Mesenchymal stem cell (in vitro differentiated cells and primary cell): ENCODE measurements around the gene PAGE4. TPM values are rescaled to one million over a fixed set of nuclear protein-coding genes. Genes with fewer than 3 reads are reported as not detected.

Source experiments
- DNase-seq: peaks from one replicate; pipeline ENCODE4 v3.0.0-alpha.2; 2013
- H2AFZ ChIP-seq: one replicate; pipeline ENCODE4 v1.6.1; 2013; ENCODE audit warnings: low read depth, mild to moderate bottlenecking, control low read depth, inconsistent platforms, low read length, moderate library complexity
- H2AK5ac ChIP-seq: 2 replicates; pipeline ENCODE4 v1.6.1; 2013; ENCODE audit warnings: low read length, moderate library complexity, mild to moderate bottlenecking, inconsistent platforms; ENCODE audit not compliant: severe bottlenecking
- H2BK120ac ChIP-seq: one replicate; pipeline ENCODE4 v1.6.1; 2013; ENCODE audit warnings: low read depth, mild to moderate bottlenecking, inconsistent platforms, low read length, moderate library complexity
- H2BK12ac ChIP-seq, 2 experiments: one replicate each; pipeline ENCODE4 v1.6.1; 2013; ENCODE audit warnings: inconsistent platforms in 2 of 2, low read length in 2 of 2, mild to moderate bottlenecking in 2 of 2, moderate library complexity in 2 of 2, control low read depth in 1 of 2
- H2BK15ac ChIP-seq: one replicate; pipeline ENCODE4 v1.6.1; 2013; ENCODE audit warnings: mild to moderate bottlenecking, low read depth, inconsistent platforms; ENCODE audit not compliant: poor library complexity, severe bottlenecking
- H2BK5ac ChIP-seq: 2 replicates; pipeline ENCODE4 v1.6.1; 2013; ENCODE audit warnings: low read depth, mild to moderate bottlenecking, low read length, control low read depth, inconsistent platforms; ENCODE audit not compliant: poor library complexity, severe bottlenecking
- H3K14ac ChIP-seq, 2 experiments: one replicate each; pipeline ENCODE4 v1.6.1; 2013; ENCODE audit warnings: inconsistent platforms in 2 of 2, low read length in 2 of 2, control low read depth in 1 of 2, mild to moderate bottlenecking in 1 of 2, moderate library complexity in 1 of 2
- H3K18ac ChIP-seq, 2 experiments: one replicate each; pipeline ENCODE4 v1.6.1; 2013; ENCODE audit warnings: inconsistent platforms in 2 of 2, low read length in 2 of 2, control low read depth in 1 of 2, low read depth in 1 of 2, mild to moderate bottlenecking in 1 of 2
- H3K23ac ChIP-seq, 2 experiments: one replicate each; pipeline ENCODE4 v1.6.1; 2013; ENCODE audit warnings: inconsistent platforms in 2 of 2, low read length in 2 of 2, mild to moderate bottlenecking in 2 of 2, moderate library complexity in 2 of 2, control low read depth in 1 of 2
- H3K27ac ChIP-seq: 2 replicates; pipeline ENCODE4 v1.5.1; 2013; ENCODE audit warnings: mild to moderate bottlenecking, moderate library complexity, low read length, control low read depth, inconsistent platforms; ENCODE audit not compliant: poor library complexity, severe bottlenecking
- H3K27me3 ChIP-seq, 2 experiments: 2 replicates each; pipeline versions ENCODE4 v1.6.1 to v1.7.0; 2013; ENCODE audit warnings: low read length in 2 of 2, mild to moderate bottlenecking in 2 of 2, moderate library complexity in 2 of 2, control low read depth in 1 of 2, inconsistent platforms in 1 of 2; ENCODE audit not compliant: control insufficient read depth in 1 of 2, insufficient read depth in 1 of 2
- H3K36me3 ChIP-seq, 2 experiments: 2 replicates each; pipeline versions ENCODE4 v1.6.1 to v1.7.0; 2013; ENCODE audit warnings: low read length in 2 of 2, control low read depth in 1 of 2, inconsistent platforms in 1 of 2, low read depth in 1 of 2, mild to moderate bottlenecking in 1 of 2; ENCODE audit not compliant: insufficient read depth in 2 of 2, control insufficient read depth in 1 of 2
- H3K4ac ChIP-seq, 2 experiments: one replicate each; pipeline ENCODE4 v1.6.1; 2013; ENCODE audit warnings: inconsistent platforms in 2 of 2, low read length in 2 of 2, mild to moderate bottlenecking in 2 of 2, moderate library complexity in 2 of 2, control low read depth in 1 of 2, low read depth in 1 of 2
- H3K4me1 ChIP-seq: 2 replicates; pipeline ENCODE4 v1.6.1; 2013; ENCODE audit warnings: low read depth, low read length, control low read depth; ENCODE audit not compliant: control insufficient read depth, insufficient read depth
- H3K4me2 ChIP-seq: 2 replicates; pipeline ENCODE4 v1.6.1; 2013; ENCODE audit warnings: low read length, mild to moderate bottlenecking, inconsistent platforms; ENCODE audit not compliant: poor library complexity, severe bottlenecking
- H3K4me3 ChIP-seq, 2 experiments: 2 replicates each; pipeline versions ENCODE4 v1.5.1 to v1.7.0; 2013; ENCODE audit warnings: low read length in 2 of 2, mild to moderate bottlenecking in 2 of 2, control low read depth in 1 of 2, low read depth in 1 of 2; ENCODE audit not compliant: insufficient read depth in 1 of 2
- H3K79me1 ChIP-seq: replicated peaks from 2 replicates; pipeline ENCODE4 v1.6.1; 2013; ENCODE audit warnings: mild to moderate bottlenecking, control low read depth, low read length, inconsistent platforms; ENCODE audit not compliant: poor library complexity, severe bottlenecking
- H3K9ac ChIP-seq: 2 replicates; pipeline ENCODE4 v1.7.0; 2013; ENCODE audit warnings: mild to moderate bottlenecking, low read length, moderate library complexity
- H3K9me3 ChIP-seq: 2 replicates; pipeline ENCODE4 v1.7.0; 2013; ENCODE audit warnings: mild to moderate bottlenecking, low read length; ENCODE audit not compliant: control insufficient read depth
- H4K8ac ChIP-seq: one replicate; pipeline ENCODE4 v1.6.1; 2013; ENCODE audit warnings: inconsistent platforms, mild to moderate bottlenecking, low read length, moderate library complexity
- H4K91ac ChIP-seq: one replicate; pipeline ENCODE4 v1.6.1; 2013; ENCODE audit warnings: mild to moderate bottlenecking, low read length, inconsistent platforms
- WGBS: methylation state at CpG from one replicate; pipeline ENCODE4 v1.1.7; 2013; ENCODE audit warnings: mixed read lengths; 5-methylcytosine and 5-hydroxymethylcytosine counted together
- polyA plus RNA-seq, 2 experiments: library from polyadenylated mRNA; stranded (reverse); fragments of 200-250 nt; gene quantifications; one replicate each; pipeline ENCODE4 v1.2.3, GENCODE V29; 2013

PAGE4 gene
- polyA plus RNA-seq (2013, experiment 1 of 2) = not detected
- not detected for polyA plus RNA-seq (2013, experiment 2 of 2)

DNA sequence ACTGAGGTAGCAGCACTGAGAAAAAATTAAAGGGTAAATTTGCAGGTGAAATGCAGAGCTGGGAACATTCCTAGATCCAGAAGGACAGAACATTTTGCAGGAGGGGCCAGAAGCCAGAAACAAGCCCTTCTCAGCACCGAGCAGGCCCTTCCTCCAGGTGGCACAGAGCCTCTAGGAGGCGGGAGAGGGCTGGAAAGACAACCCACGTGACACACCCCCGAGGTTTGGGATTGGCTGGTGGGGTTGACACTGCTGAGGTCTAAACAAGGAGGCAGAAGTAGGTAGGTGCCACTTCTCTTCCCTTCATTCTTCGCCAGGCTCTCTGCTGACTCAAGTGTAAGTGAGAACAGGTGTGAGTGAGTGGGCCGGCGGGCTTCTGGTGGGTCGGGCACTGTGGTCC is at the start of gene PAGE4:
PAGE4 (plus strand) TSS at position 288 of the 400 bp plus-strand sequence. CDS start 1,126 bp downstream, outside the sequence.
- no peak within 1 kb of the TSS for H3K23ac ChIP-seq
- no peak within 1 kb of the TSS for H3K4me2 ChIP-seq
- no peaks in the 10 kb centered on the region for H3K4me1 ChIP-seq
- no peaks in the 10 kb centered on the region for H3K9me3 ChIP-seq
- H3K79me1 ChIP-seq = no peaks in the 10 kb centered on the region
- DNase-seq = no peak
- no peak within 1 kb of the TSS for H2BK120ac ChIP-seq
- no peak within 1 kb of the TSS for H3K14ac ChIP-seq
- H3K18ac ChIP-seq = no peak within 1 kb of the TSS
- peaks cover 0 to 75% of the 10 kb centered on the region in 2 experiments for H3K27me3 ChIP-seq
- no peak within 1 kb of the TSS for H3K9ac ChIP-seq
- no peak within 1 kb of the TSS for H2BK12ac ChIP-seq
- no peaks in the 10 kb centered on the region for H3K36me3 ChIP-seq
- no peak within 1 kb of the TSS for H2BK5ac ChIP-seq
- no peak within 1 kb of the TSS for H3K27ac ChIP-seq
- no peak within 1 kb of the TSS for H3K4ac ChIP-seq
- H2BK15ac ChIP-seq = no peak within 1 kb of the TSS
- H2AK5ac ChIP-seq = no peak within 1 kb of the TSS
- H4K91ac ChIP-seq = no peak within 1 kb of the TSS
- WGBS = 78% methylated on average over 8 of the region's 8 CpGs
- no peak within 1 kb of the TSS for H4K8ac ChIP-seq
- H3K4me3 ChIP-seq = no peak within 1 kb of the TSS
- H2AFZ ChIP-seq = no peak within 1 kb of the TSS

DNA sequence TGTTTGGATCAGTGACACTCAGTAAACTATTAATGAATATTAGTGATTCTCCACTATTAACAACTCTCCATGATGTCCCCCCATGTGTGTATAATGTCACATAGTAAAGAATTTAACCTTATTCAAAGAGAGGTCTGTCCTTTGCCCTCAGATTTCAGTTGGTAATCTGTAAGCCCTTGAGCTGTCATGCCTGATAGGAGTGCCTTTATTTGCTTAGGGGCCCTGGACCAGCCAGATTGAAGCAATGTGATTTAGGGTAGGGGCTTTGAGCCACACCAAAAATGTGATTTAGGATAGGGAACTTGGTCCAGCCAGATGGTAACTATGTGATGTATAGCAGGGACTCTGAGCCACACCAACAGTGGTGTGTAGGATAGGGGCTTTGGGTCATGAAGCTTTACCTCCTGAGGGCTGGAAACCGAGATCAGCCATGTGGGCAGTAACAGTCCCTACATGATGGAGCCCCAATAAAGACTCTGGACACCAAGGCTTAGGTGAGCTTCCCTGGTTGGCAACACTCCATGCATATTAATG is 44.3 kb upstream of the PAGE4 start:
- 53% methylated on average over 1 of the region's 1 CpG for WGBS
- DNase-seq = no peak

GRCh38 chrX:49792376-49792775 is 36.7 kb upstream of the PAGE4 start:
- H3K14ac ChIP-seq = no peak overlapping the region
- 54% methylated on average over 1 of the region's 1 CpG for WGBS
- H3K79me1 ChIP-seq = no peaks in the 10 kb centered on the region
- H3K27me3 ChIP-seq = peaks cover 0 to 8% of the 10 kb centered on the region in 2 experiments
- no peak overlapping the region for H2BK120ac ChIP-seq
- H4K91ac ChIP-seq = no peak overlapping the region
- H3K4me3 ChIP-seq = no peak overlapping the region
- H2AK5ac ChIP-seq = no peak overlapping the region
- H2BK5ac ChIP-seq = no peak overlapping the region
- no peak overlapping the region for H3K4ac ChIP-seq
- H2BK15ac ChIP-seq = no peak overlapping the region
- H3K4me1 ChIP-seq = no peaks in the 10 kb centered on the region
- H3K9ac ChIP-seq = no peak overlapping the region
- no peak overlapping the region for H3K27ac ChIP-seq
- no peak overlapping the region for H3K18ac ChIP-seq
- DNase-seq = no peak
- H3K9me3 ChIP-seq = peaks cover 11% of the 10 kb centered on the region
- no peak overlapping the region for H2BK12ac ChIP-seq
- no peak overlapping the region for H3K4me2 ChIP-seq
- H3K36me3 ChIP-seq = no peaks in the 10 kb centered on the region
- H3K23ac ChIP-seq = no peak overlapping the region
- H2AFZ ChIP-seq = no peak overlapping the region
- no peak overlapping the region for H4K8ac ChIP-seq

More for the DNA sequence above, 44.3 kb upstream of the PAGE4 start:
- no peak overlapping the region for H4K91ac ChIP-seq
- H4K8ac ChIP-seq = no peak overlapping the region
- no peak overlapping the region for H3K4me3 ChIP-seq
- no peak overlapping the region for H3K4ac ChIP-seq
- H3K4me1 ChIP-seq = no peaks in the 10 kb centered on the region
- no peak overlapping the region for H2BK5ac ChIP-seq
- no peaks in the 10 kb centered on the region for H3K79me1 ChIP-seq
- H2AFZ ChIP-seq = no peak overlapping the region
- no peak overlapping the region for H3K9ac ChIP-seq
- no peak overlapping the region for H2BK15ac ChIP-seq
- H3K14ac ChIP-seq = no peak overlapping the region
- H3K18ac ChIP-seq = no peak overlapping the region
- H3K36me3 ChIP-seq = no peaks in the 10 kb centered on the region
- H3K27ac ChIP-seq = no peak overlapping the region
- no peak overlapping the region for H3K4me2 ChIP-seq
- H3K9me3 ChIP-seq = no peaks in the 10 kb centered on the region
- no peak overlapping the region for H2BK12ac ChIP-seq
- no peak overlapping the region for H3K23ac ChIP-seq
- H2AK5ac ChIP-seq = no peak overlapping the region
- no peak overlapping the region for H2BK120ac ChIP-seq
- H3K27me3 ChIP-seq = peaks cover 0 to 12% of the 10 kb centered on the region in 2 experiments

GRCh38 chrX:49793686-49794085 is 35.4 kb upstream of the PAGE4 start:
- peaks cover 0 to 8% of the 10 kb centered on the region in 2 experiments for H3K27me3 ChIP-seq
- no peak overlapping the region for H2AK5ac ChIP-seq
- H2BK5ac ChIP-seq = no peak overlapping the region
- no peak overlapping the region for H3K9ac ChIP-seq
- no peak overlapping the region for H3K18ac ChIP-seq
- H3K27ac ChIP-seq = no peak overlapping the region
- H2BK12ac ChIP-seq = no peak overlapping the region
- no peak overlapping the region for H3K4me3 ChIP-seq
- no peak overlapping the region for H2BK15ac ChIP-seq
- H4K8ac ChIP-seq = no peak overlapping the region
- H2AFZ ChIP-seq = no peak overlapping the region
- no peak overlapping the region for H4K91ac ChIP-seq
- H3K23ac ChIP-seq = no peak overlapping the region
- no peak for DNase-seq
- no peak overlapping the region for H3K4me2 ChIP-seq
- no peak overlapping the region for H3K4ac ChIP-seq
- H3K14ac ChIP-seq = no peak overlapping the region
- peaks cover 21% of the 10 kb centered on the region for H3K9me3 ChIP-seq
- H3K79me1 ChIP-seq = no peaks in the 10 kb centered on the region
- H3K4me1 ChIP-seq = no peaks in the 10 kb centered on the region
- H3K36me3 ChIP-seq = no peaks in the 10 kb centered on the region
- H2BK120ac ChIP-seq = no peak overlapping the region
